DND-41 (cell line): Measurements from ENCODE around the gene AMFR.

Source experiments
- EZH2 ChIP-seq: IDR thresholded peaks from 3 replicates; pipeline ENCODE4 v1.6.1; 2012; ENCODE audit warnings: borderline replicate concordance, low read depth, mild to moderate bottlenecking, moderate library complexity, low read length, inconsistent platforms; ENCODE audit not compliant: severe bottlenecking
- TF ChIP-seq, protein P1 (sequence below): IDR thresholded peaks from 2 replicates; pipeline ENCODE4 v1.5.1; 2012; ENCODE audit warnings: borderline replicate concordance, low read length, moderate library complexity, mild to moderate bottlenecking; ENCODE audit not compliant: poor library complexity, severe bottlenecking; ENCODE audit errors: extremely low read depth

DNA sequence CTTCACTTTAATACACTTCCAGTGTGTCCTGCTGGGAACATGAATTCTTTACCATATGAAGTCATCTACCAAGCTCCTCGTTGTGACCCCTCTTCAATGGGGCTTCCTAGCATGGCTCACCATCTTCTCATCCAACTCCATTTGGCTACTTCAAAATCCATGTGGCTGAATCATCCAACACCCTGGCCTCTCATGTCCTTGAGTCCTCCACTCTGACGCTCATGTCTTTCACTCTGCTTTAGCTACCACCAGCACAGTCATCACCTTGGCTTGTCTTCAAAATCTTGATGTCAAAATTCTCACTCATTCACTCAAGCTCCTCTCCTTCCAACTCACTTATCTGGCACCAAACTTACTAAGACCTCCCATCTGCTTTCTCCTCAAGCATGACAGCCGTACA lies 35.8 kb downstream of the AMFR start:
- TF ChIP-seq, protein P1, sequence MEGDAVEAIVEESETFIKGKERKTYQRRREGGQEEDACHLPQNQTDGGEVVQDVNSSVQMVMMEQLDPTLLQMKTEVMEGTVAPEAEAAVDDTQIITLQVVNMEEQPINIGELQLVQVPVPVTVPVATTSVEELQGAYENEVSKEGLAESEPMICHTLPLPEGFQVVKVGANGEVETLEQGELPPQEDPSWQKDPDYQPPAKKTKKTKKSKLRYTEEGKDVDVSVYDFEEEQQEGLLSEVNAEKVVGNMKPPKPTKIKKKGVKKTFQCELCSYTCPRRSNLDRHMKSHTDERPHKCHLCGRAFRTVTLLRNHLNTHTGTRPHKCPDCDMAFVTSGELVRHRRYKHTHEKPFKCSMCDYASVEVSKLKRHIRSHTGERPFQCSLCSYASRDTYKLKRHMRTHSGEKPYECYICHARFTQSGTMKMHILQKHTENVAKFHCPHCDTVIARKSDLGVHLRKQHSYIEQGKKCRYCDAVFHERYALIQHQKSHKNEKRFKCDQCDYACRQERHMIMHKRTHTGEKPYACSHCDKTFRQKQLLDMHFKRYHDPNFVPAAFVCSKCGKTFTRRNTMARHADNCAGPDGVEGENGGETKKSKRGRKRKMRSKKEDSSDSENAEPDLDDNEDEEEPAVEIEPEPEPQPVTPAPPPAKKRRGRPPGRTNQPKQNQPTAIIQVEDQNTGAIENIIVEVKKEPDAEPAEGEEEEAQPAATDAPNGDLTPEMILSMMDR, result no peak
- TF ChIP-seq EZH2, result no peak
